OCI-LY7 (cell line): Measurements from ENCODE around the gene APH1A. TPM values are rescaled to one million over a fixed set of nuclear protein-coding genes. Genes with fewer than 3 reads are reported as not detected.

Experiments
- BruUV-seq: library from RNA; stranded (reverse); fragments of 400-500 nt; replicated peaks from 2 replicates; lab custom pipeline; 2021; lab: Mats Ljungman, UMichigan
- CTCF ChIA-PET: fragments of 300-600 bp; sonication (Branson Sonifier 250); formaldehyde crosslinking; loops from one replicate; lab custom pipeline; 2022; ENCODE audit warnings: antibody characterized with exemption; ENCODE audit not compliant: unreplicated experiment; lab: Charles Lee
- POLR2A ChIA-PET: fragments of 300-600 bp; sonication (Branson Sonifier 250); formaldehyde crosslinking; loops from one replicate; lab custom pipeline; 2022; ENCODE audit warnings: antibody characterized with exemption; lab: Charles Lee
- DNase-seq: peaks from one replicate; pipeline ENCODE4 v3.0.0-alpha.2; 2015; ENCODE audit warnings: low spot score
- H2AFZ ChIP-seq: fragments of 200-600 bp; sonication (generic), shearing (Covaris generic); 2 replicates; pipeline ENCODE4 v1.6.1; 2014; ENCODE audit warnings: mild to moderate bottlenecking, antibody characterized with exemption, low read length, moderate library complexity
- H3K27ac ChIP-seq: fragments of 200-600 bp; sonication (generic); 2 replicates; pipeline ENCODE4 v1.5.1; 2014; ENCODE audit warnings: mixed run types, low read depth, mild to moderate bottlenecking, moderate library complexity, low read length, inconsistent platforms; ENCODE audit not compliant: poor library complexity, severe bottlenecking
- H3K36me3 ChIP-seq: fragments of 200-600 bp; sonication (generic); 2 replicates; pipeline ENCODE4 v1.6.1; 2014; ENCODE audit warnings: mild to moderate bottlenecking, antibody characterized with exemption, low read length, moderate library complexity, mixed read lengths; ENCODE audit not compliant: insufficient read depth
- H3K4me1 ChIP-seq: fragments of 200-600 bp; sonication (generic); 2 replicates; pipeline ENCODE4 v1.5.1; 2014; ENCODE audit warnings: mild to moderate bottlenecking, low read length; ENCODE audit not compliant: insufficient read depth, poor library complexity, severe bottlenecking
- H3K4me2 ChIP-seq: fragments of 200-600 bp; sonication (generic); 2 replicates; pipeline ENCODE4 v1.6.1; 2014; ENCODE audit warnings: mild to moderate bottlenecking, low read length
- H3K4me3 ChIP-seq: fragments of 200-600 bp; sonication (generic); 2 replicates; pipeline ENCODE4 v1.5.1; 2014; ENCODE audit warnings: mild to moderate bottlenecking, low read depth, low read length; ENCODE audit not compliant: poor library complexity, severe bottlenecking
- H3K79me2 ChIP-seq: fragments of 200-600 bp; sonication (generic); 2 replicates; pipeline ENCODE4 v1.6.1; 2016; ENCODE audit warnings: low read depth, mild to moderate bottlenecking, low read length, moderate library complexity, mixed read lengths; ENCODE audit not compliant: insufficient read depth
- H3K9me2 ChIP-seq: fragments of 200-600 bp; sonication (generic); 2 replicates; pipeline ENCODE4 v1.6.1; 2016; ENCODE audit warnings: mild to moderate bottlenecking, low read length, mixed read lengths; ENCODE audit not compliant: insufficient read depth
- H3K9me3 ChIP-seq: fragments of 200-600 bp; sonication (generic); 2 replicates; pipeline ENCODE4 v1.6.1; 2014; ENCODE audit warnings: mild to moderate bottlenecking, mixed run types, low read length, mixed read lengths
- H4K20me1 ChIP-seq: fragments of 200-600 bp; sonication (generic); 2 replicates; pipeline ENCODE4 v1.6.1; 2014; ENCODE audit warnings: mild to moderate bottlenecking, antibody characterized with exemption, low read length, moderate library complexity, mixed read lengths; ENCODE audit not compliant: insufficient read depth
- EZH2phosphoT487 ChIP-seq: fragments of 200-600 bp; sonication (generic); IDR thresholded peaks from 2 replicates; pipeline ENCODE4 v1.6.1; 2018; ENCODE audit warnings: low read depth, borderline replicate concordance, mild to moderate bottlenecking, mixed run types, antibody characterized with exemption, low read length, moderate library complexity, mixed read lengths
- intact Hi-C: fragments of 100-400 bp; cut with micrococcal nuclease; formaldehyde crosslinking; loops from one replicate; pipeline ENCODE4 v1.10.0; 2022; ENCODE audit not compliant: unreplicated experiment
- total RNA-seq, 2 experiments: library from RNA; depleted of rRNA in 1 of 2; stranded (reverse); fragments of >200 nt in 1 of 2; shearing (Covaris generic) in 1 of 2; gene quantifications; 2 replicates each; pipeline ENCODE4 v1.2.3, GENCODE V29; 2014 to 2022
- TF ChIP-seq, protein P1 (sequence below): fragments of 200-600 bp; sonication (generic); conservative IDR thresholded peaks from 2 replicates; pipeline ENCODE4 v1.5.1; 2014; ENCODE audit warnings: mild to moderate bottlenecking, antibody characterized with exemption, low read length, moderate library complexity, mixed read lengths

Gene APH1A
- total RNA-seq, 2 experiments from 2014 or later: 113 to 124 TPM

DNA sequence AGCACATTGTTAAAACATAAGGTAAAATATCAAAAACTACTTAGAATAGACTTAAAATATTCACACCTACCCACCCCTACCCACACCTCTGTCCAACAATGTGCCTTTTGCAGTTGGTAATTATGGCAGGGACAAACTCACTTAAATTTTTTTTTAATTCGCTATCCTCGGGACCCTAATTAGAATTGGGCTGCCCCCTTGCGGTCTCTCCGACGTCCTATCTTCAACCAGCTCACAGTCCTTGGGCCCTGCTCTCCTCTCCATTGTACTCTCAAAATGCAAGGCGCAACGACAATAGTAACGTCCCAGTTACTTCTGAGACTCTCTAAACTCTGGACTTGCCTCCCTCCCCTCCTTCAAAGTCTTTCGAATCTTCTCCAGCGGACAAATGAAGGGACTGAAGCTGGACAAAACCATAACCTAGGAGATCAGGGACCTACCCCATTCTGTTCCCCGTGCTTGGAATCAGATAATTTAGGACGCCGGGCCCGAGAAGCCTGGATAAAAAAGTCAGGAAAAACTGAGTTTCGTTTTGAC is 12.5 kb upstream of the APH1A start:
- intact Hi-C loops: loop anchor here (1.0 kb wide), 1 partner anchor 26 kb away; no protein-coding TSS in a partner anchor
- H3K4me2 ChIP-seq: no peak overlapping the region
- 0 out of 2 replicates have a peak overlapping the region, but pooled peaks have one; percentile 56 for H2AFZ ChIP-seq
- no TSS peak for BruUV-seq
- H3K4me3 ChIP-seq: no peak overlapping the region
- H3K27ac ChIP-seq: no peak overlapping the region
- H3K36me3 ChIP-seq: no peaks in the 10 kb centered on the region
- TF ChIP-seq EZH2phosphoT487: no peak
- TF ChIP-seq, protein P1, sequence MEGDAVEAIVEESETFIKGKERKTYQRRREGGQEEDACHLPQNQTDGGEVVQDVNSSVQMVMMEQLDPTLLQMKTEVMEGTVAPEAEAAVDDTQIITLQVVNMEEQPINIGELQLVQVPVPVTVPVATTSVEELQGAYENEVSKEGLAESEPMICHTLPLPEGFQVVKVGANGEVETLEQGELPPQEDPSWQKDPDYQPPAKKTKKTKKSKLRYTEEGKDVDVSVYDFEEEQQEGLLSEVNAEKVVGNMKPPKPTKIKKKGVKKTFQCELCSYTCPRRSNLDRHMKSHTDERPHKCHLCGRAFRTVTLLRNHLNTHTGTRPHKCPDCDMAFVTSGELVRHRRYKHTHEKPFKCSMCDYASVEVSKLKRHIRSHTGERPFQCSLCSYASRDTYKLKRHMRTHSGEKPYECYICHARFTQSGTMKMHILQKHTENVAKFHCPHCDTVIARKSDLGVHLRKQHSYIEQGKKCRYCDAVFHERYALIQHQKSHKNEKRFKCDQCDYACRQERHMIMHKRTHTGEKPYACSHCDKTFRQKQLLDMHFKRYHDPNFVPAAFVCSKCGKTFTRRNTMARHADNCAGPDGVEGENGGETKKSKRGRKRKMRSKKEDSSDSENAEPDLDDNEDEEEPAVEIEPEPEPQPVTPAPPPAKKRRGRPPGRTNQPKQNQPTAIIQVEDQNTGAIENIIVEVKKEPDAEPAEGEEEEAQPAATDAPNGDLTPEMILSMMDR: peak; percentile 94
- H3K79me2 ChIP-seq: no peaks in the 10 kb centered on the region
- H3K9me2 ChIP-seq: no peaks in the 10 kb centered on the region
- POLR2A ChIA-PET: interaction anchor here (0.5 to 1.1 kb wide), 3 partner anchors 8 to 77 kb away, joined by 3 read pairs; no protein-coding TSS in a partner anchor
- peaks cover 7% of the 10 kb centered on the region for H3K4me1 ChIP-seq
- DNase-seq: peak; percentile 74
- CTCF ChIA-PET: interaction anchor here (1.2 kb wide), 1 partner anchor 25 kb away, joined by 4 read pairs; no protein-coding TSS in a partner anchor
- no peaks in the 10 kb centered on the region for H4K20me1 ChIP-seq
- H3K9me3 ChIP-seq: no peaks in the 10 kb centered on the region

- Histone ChIP-seq H2AFZ (no peak overlapping the region), H3K4me3 (no peak overlapping the region), H3K79me2 (no peaks in the 10 kb centered on the region), H3K4me2 (no peak overlapping the region), H3K36me3 (no peaks in the 10 kb centered on the region), H3K9me2 (no peaks in the 10 kb centered on the region), H4K20me1 (no peaks in the 10 kb centered on the region), H3K4me1 (peaks cover 7% of the 10 kb centered on the region), H3K27ac (no peak overlapping the region), H3K9me3 (no peaks in the 10 kb centered on the region)
- DNase-seq: no peak
- no TSS peak for BruUV-seq
- intact Hi-C loops: no loop called here
- CTCF ChIA-PET: no interaction called here
- TF ChIP-seq, protein P1: no peak
- TF ChIP-seq EZH2phosphoT487: no peak
- POLR2A ChIA-PET: no interaction called here
Measured at GRCh38 chr1:150280138-150280707, 11.4 kb upstream of the APH1A start.

DNA sequence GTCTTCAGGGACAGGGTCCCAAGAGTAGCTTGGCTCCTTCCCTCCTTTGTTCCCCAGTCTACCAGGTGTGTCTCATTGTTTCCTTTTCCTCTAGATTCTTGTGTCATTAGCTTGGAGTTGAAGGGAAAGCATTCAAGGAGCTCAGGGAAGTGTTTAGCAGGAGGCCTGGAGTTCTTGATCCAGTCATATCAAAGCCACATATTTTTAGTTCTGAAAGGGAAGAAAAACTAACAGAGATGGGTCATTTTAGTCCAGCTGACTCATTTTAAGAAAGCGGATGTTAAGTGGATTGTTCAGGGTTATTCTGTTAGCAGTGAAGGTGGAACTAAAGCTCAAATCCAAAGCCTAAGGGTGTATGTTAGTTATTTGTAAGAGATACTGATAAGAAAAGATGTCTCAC is 4.5 kb upstream of the APH1A start:
- no peak overlapping the region for H3K27ac ChIP-seq
- H3K4me2 ChIP-seq: no peak overlapping the region
- no TSS peak for BruUV-seq
- no peaks in the 10 kb centered on the region for H3K9me2 ChIP-seq
- intact Hi-C loops: no loop called here
- H4K20me1 ChIP-seq: no peaks in the 10 kb centered on the region
- H3K36me3 ChIP-seq: no peaks in the 10 kb centered on the region
- peaks cover 5% of the 10 kb centered on the region for H3K4me1 ChIP-seq
- CTCF ChIA-PET: no interaction called here
- TF ChIP-seq EZH2phosphoT487: no peak
- TF ChIP-seq, protein P1: no peak
- POLR2A ChIA-PET: interaction anchor here (0.5 to 1.3 kb wide), 5 partner anchors 8 to 723 kb away, joined by 3 to 4 read pairs (median 3); no protein-coding TSS in a partner anchor
- H3K4me3 ChIP-seq: no peak overlapping the region
- 0 out of 2 replicates have a peak, but pooled peaks cover 5% of the 10 kb centered on the region for H3K9me3 ChIP-seq
- no peak for DNase-seq
- H3K79me2 ChIP-seq: peaks cover 4% of the 10 kb centered on the region; the same call in 1 of the 2 replicates
- H2AFZ ChIP-seq: no peak overlapping the region
